H1 (cell line): Measurements from ENCODE around the gene KRTAP9-7. TPM values are rescaled to one million over a fixed set of nuclear protein-coding genes. Genes with fewer than 3 reads are reported as not detected.

Source experiments
- CTCF ChIA-PET: fragments of 300-600 bp; sonication (Branson Sonifier 250); formaldehyde crosslinking; loops from one replicate; lab custom pipeline; 2021; ENCODE audit not compliant: partially characterized antibody; lab: Charles Lee
- POLR2A ChIA-PET: fragments of 300-600 bp; sonication (Branson Sonifier 250); formaldehyde crosslinking; loops from one replicate; lab custom pipeline; 2021; ENCODE audit warnings: inconsistent platforms; ENCODE audit not compliant: partially characterized antibody; lab: Charles Lee
- DNase-seq, 2 experiments: peaks; one replicate each; pipeline versions ENCODE4 v3.0.0 to v3.0.0-alpha.2; 2010 to 2022; ENCODE audit warnings: low spot score in 2 of 2, low read depth in 1 of 2, mixed read lengths in 1 of 2
- FAIRE-seq: peaks from 2 replicates; lab custom pipeline; 2011; peaks lifted over from hg19 to GRCh38; lab: Jason Lieb, UNC
- H2AFZ ChIP-seq: 2 replicates; pipeline ENCODE4 v1.8.1; 2012; ENCODE audit warnings: low read length, inconsistent platforms
- H2AK5ac ChIP-seq: 2 replicates; pipeline ENCODE4 v1.6.1; 2013; ENCODE audit warnings: low read depth, low read length
- H2BK120ac ChIP-seq: replicated peaks from 2 replicates; pipeline ENCODE3; 2013; ENCODE audit warnings: low read depth, low read length, inconsistent platforms
- H2BK12ac ChIP-seq: 2 replicates; pipeline ENCODE4 v1.6.1; 2013; ENCODE audit warnings: low read depth, low read length
- H2BK15ac ChIP-seq: 2 replicates; pipeline ENCODE4 v1.6.1; 2013; ENCODE audit warnings: low read length
- H2BK20ac ChIP-seq: 2 replicates; pipeline ENCODE4 v1.6.1; 2013; ENCODE audit warnings: low read length
- H2BK5ac ChIP-seq: 2 replicates; pipeline ENCODE4 v1.6.1; 2013; ENCODE audit warnings: low read depth, low read length
- H3K14ac ChIP-seq: 2 replicates; pipeline ENCODE4 v1.6.1; 2013; ENCODE audit warnings: inconsistent platforms; ENCODE audit not compliant: insufficient read length
- H3K18ac ChIP-seq: 2 replicates; pipeline ENCODE4 v1.6.1; 2013; ENCODE audit warnings: low read length; ENCODE audit errors: extremely low read depth
- H3K23ac ChIP-seq: 2 replicates; pipeline ENCODE4 v1.6.1; 2013; ENCODE audit warnings: inconsistent platforms; ENCODE audit not compliant: insufficient read length
- H3K23me2 ChIP-seq: 2 replicates; pipeline ENCODE4 v1.6.1; 2013; ENCODE audit warnings: low read depth, low read length
- H3K27ac ChIP-seq: 2 replicates; pipeline ENCODE4 v1.6.1; 2011; ENCODE audit warnings: low read depth, low read length, inconsistent platforms
- H3K27me3 ChIP-seq, 4 experiments: replicated peaks in 1 of 4; 1 replicate in 1 of 4; 2 replicates in 3 of 4; pipeline versions ENCODE4 v1.6.1 to v1.8.1; 2011 to 2013; ENCODE audit warnings: low read length in 3 of 4, mild to moderate bottlenecking in 3 of 4, inconsistent platforms in 2 of 4, mixed read lengths in 2 of 4, moderate library complexity in 1 of 4; ENCODE audit not compliant: control insufficient read depth in 3 of 4, insufficient read depth in 3 of 4; ENCODE audit errors: extremely low read depth in 1 of 4
- H3K36me3 ChIP-seq, 4 experiments: 2 replicates each; pipeline versions ENCODE4 v1.6.1 to v1.8.1; 2011 to 2013; ENCODE audit warnings: mild to moderate bottlenecking in 4 of 4, low read length in 3 of 4, moderate library complexity in 2 of 4, control low read depth in 1 of 4, inconsistent platforms in 1 of 4; ENCODE audit not compliant: insufficient read depth in 4 of 4, control insufficient read depth in 2 of 4
- H3K4ac ChIP-seq: replicated peaks from 2 replicates; pipeline ENCODE3; 2013; ENCODE audit warnings: low read length, low read depth, mixed read lengths, inconsistent platforms; ENCODE audit not compliant: insufficient read length
- H3K4me1 ChIP-seq, 4 experiments: replicated peaks in 1 of 4; 1 replicate in 1 of 4; 2 replicates in 3 of 4; pipeline versions ENCODE4 v1.6.1 to v1.8.1; 2011 to 2013; ENCODE audit warnings: low read length in 3 of 4, inconsistent platforms in 2 of 4, mixed read lengths in 1 of 4; ENCODE audit not compliant: insufficient read depth in 4 of 4, control insufficient read depth in 3 of 4
- H3K4me2 ChIP-seq, 2 experiments: 2 replicates each; pipeline versions ENCODE4 v1.6.1 to v1.8.1; 2011 to 2013; ENCODE audit warnings: low read depth in 2 of 2, low read length in 2 of 2, control low read depth in 1 of 2, inconsistent platforms in 1 of 2, mild to moderate bottlenecking in 1 of 2; ENCODE audit not compliant: insufficient read depth in 1 of 2
- H3K4me3 ChIP-seq, 4 experiments: fragments of 200-600, 300-600 bp in 1 of 4; sonication (generic), shearing (Covaris generic), sonication (Bioruptor Twin) in 1 of 4; 2 replicates each; pipeline versions ENCODE4 v1.5.1 to v1.8.1; 2011 to 2016; ENCODE audit warnings: low read length in 4 of 4, low read depth in 3 of 4, control low read depth in 2 of 4, inconsistent platforms in 2 of 4, mild to moderate bottlenecking in 2 of 4, mixed read lengths in 1 of 4, moderate library complexity in 1 of 4; ENCODE audit not compliant: insufficient read depth in 2 of 4; ENCODE audit errors: extremely low read depth in 1 of 4
- H3K56ac ChIP-seq: replicated peaks from 2 replicates; pipeline ENCODE3; 2013; ENCODE audit warnings: low read depth, mild to moderate bottlenecking, mixed read lengths, low read length, inconsistent platforms; ENCODE audit not compliant: insufficient read length
- H3K79me1 ChIP-seq: 2 replicates; pipeline ENCODE4 v1.6.1; 2013; ENCODE audit warnings: low read depth, low read length, control low read depth
- H3K79me2 ChIP-seq, 2 experiments: 2 replicates each; pipeline versions ENCODE4 v1.6.1 to v1.8.1; 2012 to 2013; ENCODE audit warnings: low read length in 2 of 2, mild to moderate bottlenecking in 2 of 2, inconsistent platforms in 1 of 2; ENCODE audit not compliant: insufficient read depth in 2 of 2, control insufficient read depth in 1 of 2
- H3K9ac ChIP-seq, 4 experiments: replicated peaks in 1 of 4; 1 replicate in 1 of 4; 2 replicates in 3 of 4; pipeline versions ENCODE4 v1.6.1 to v1.8.1; 2011 to 2013; ENCODE audit warnings: low read depth in 3 of 4, low read length in 3 of 4, control low read depth in 2 of 4, mild to moderate bottlenecking in 2 of 4, moderate library complexity in 2 of 4, inconsistent platforms in 1 of 4; ENCODE audit errors: extremely low read depth in 1 of 4
- H3K9me3 ChIP-seq, 2 experiments: 2 replicates each; pipeline versions ENCODE4 v1.6.1 to v1.8.1; 2012 to 2013; ENCODE audit warnings: mild to moderate bottlenecking in 2 of 2, moderate library complexity in 2 of 2, control low read depth in 1 of 2, inconsistent platforms in 1 of 2, low read depth in 1 of 2, low read length in 1 of 2, mixed read lengths in 1 of 2; ENCODE audit not compliant: insufficient read depth in 2 of 2
- H4K20me1 ChIP-seq, 2 experiments: replicated peaks in 1 of 2; 2 replicates each; pipeline versions ENCODE3 to v1.8.1; 2011 to 2013; ENCODE audit warnings: inconsistent platforms in 2 of 2, low read length in 2 of 2, mild to moderate bottlenecking in 1 of 2; ENCODE audit not compliant: insufficient read depth in 2 of 2, control insufficient read depth in 1 of 2
- H4K5ac ChIP-seq: 2 replicates; pipeline ENCODE4 v1.6.1; 2013; ENCODE audit warnings: low read length, low read depth, mixed read lengths, inconsistent platforms; ENCODE audit not compliant: insufficient read length
- H4K8ac ChIP-seq: 2 replicates; pipeline ENCODE4 v1.8.0; 2013; ENCODE audit warnings: mild to moderate bottlenecking, moderate library complexity, low read length, inconsistent platforms; ENCODE audit not compliant: insufficient read depth; ENCODE audit errors: extremely low read depth
- H4K91ac ChIP-seq: replicated peaks from 2 replicates; pipeline ENCODE3; 2013; ENCODE audit warnings: low read length, mixed read lengths, inconsistent platforms; ENCODE audit not compliant: insufficient read length
- CBX5 ChIP-seq: fragments of 300-800, 300-1000 bp; sonication (generic); IDR thresholded peaks from 2 replicates; pipeline ENCODE4 v1.7.1; 2016; ENCODE audit warnings: antibody characterized with exemption, low read length, low read depth
- E2F6 ChIP-seq: IDR thresholded peaks from 2 replicates; pipeline ENCODE4 v1.6.1; 2012; ENCODE audit warnings: inconsistent platforms
- EP300 ChIP-seq, 2 experiments: IDR thresholded peaks; 1 replicate in 1 of 2; 2 replicates in 1 of 2; pipeline ENCODE4 v1.6.1; 2011 to 2012; ENCODE audit warnings: low read depth in 2 of 2, low read length in 2 of 2, mild to moderate bottlenecking in 2 of 2, borderline replicate concordance in 1 of 2, inconsistent platforms in 1 of 2, moderate library complexity in 1 of 2
- NRF1 ChIP-seq: IDR thresholded peaks from 2 replicates; pipeline ENCODE4 v1.6.1; 2011; ENCODE audit warnings: mild to moderate bottlenecking, low read depth, low read length, improper control_type of control experiment
- POU5F1 ChIP-seq: IDR thresholded peaks from 2 replicates; pipeline ENCODE4 v1.6.1; 2011; ENCODE audit warnings: low read depth, mild to moderate bottlenecking, low read length, moderate library complexity
- RFX5 ChIP-seq: IDR thresholded peaks from 2 replicates; pipeline ENCODE4 v1.6.1; 2011; ENCODE audit warnings: low read depth, low read length, improper control_type of control experiment, borderline replicate concordance
- TCF12 ChIP-seq: IDR thresholded peaks from 2 replicates; pipeline ENCODE4 v1.6.1; 2011; ENCODE audit warnings: low read depth, mild to moderate bottlenecking, low read length
- WGBS, 2 experiments: shearing (Covaris generic) in 1 of 2; methylation state at CpG; one replicate each; pipeline versions ENCODE4 v1.1.6 to v1.1.7; 2013 to 2015; ENCODE audit warnings: low lambda C conversion rate in 2 of 2, mixed read lengths in 2 of 2, inconsistent platforms in 1 of 2, low coverage in 1 of 2, missing lambda C conversion rate in 1 of 2; ENCODE audit not compliant: insufficient replicate concordance in 2 of 2, insufficient coverage in 1 of 2, insufficient read length in 1 of 2; ENCODE audit errors: extremely low coverage in 1 of 2, missing lambda C conversion rate in 1 of 2; 5-methylcytosine and 5-hydroxymethylcytosine counted together
- polyA plus RNA-seq, 7 experiments: library from polyadenylated mRNA; depleted of rRNA in 3 of 7; stranded (reverse) in 5 of 7; unstranded in 2 of 7; fragments of >200 nt in 5 of 7; fragments of 200-250 nt in 2 of 7; gene quantifications; 1 replicate in 5 of 7; 2 replicates in 1 of 7; 4 replicates in 1 of 7; pipeline versions ENCODE4 v1.2.1 to v1.2.3, GENCODE V29; 2011 to 2013; ENCODE audit warnings: missing spikeins in 2 of 7, mixed read lengths in 2 of 7
- total RNA-seq: library from RNA; stranded (reverse); fragmentation: NEBNext Ultra II Directional; extraction: Animal tissue kit (Norgen Biotek cat#: 25700); gene quantifications from 2 replicates; pipeline ENCODE4 v1.2.1, GENCODE V29; 2021

KRTAP9-7 gene
- total and polyA plus RNA-seq, 2 of the 8 experiments (the other 6 are each of a cell fraction or from before 2014, with no cell fraction given) = not detected

GRCh38 chr17:41325126-41325525 is 49.6 kb downstream of the KRTAP9-7 start:
- no peak overlapping the region for H4K91ac ChIP-seq
- no peak overlapping the region for H2AFZ ChIP-seq
- no peaks in the 10 kb centered on the region for H3K79me2 ChIP-seq
- H3K4me3 ChIP-seq = no peak overlapping the region
- no peak overlapping the region for H3K56ac ChIP-seq
- no peak overlapping the region for H4K8ac ChIP-seq
- H3K79me1 ChIP-seq = no peaks in the 10 kb centered on the region
- no peak overlapping the region for H2AK5ac ChIP-seq
- no peak overlapping the region for H3K23ac ChIP-seq
- no peak overlapping the region for H2BK20ac ChIP-seq
- no peak overlapping the region for H3K27ac ChIP-seq
- H3K36me3 ChIP-seq = no peaks in the 10 kb centered on the region
- no peak overlapping the region for H2BK15ac ChIP-seq
- DNase-seq = no peak
- H2BK12ac ChIP-seq = no peak overlapping the region
- no peak overlapping the region for H3K4ac ChIP-seq
- FAIRE-seq = no peak
- H3K14ac ChIP-seq = no peak overlapping the region
- H4K20me1 ChIP-seq = no peaks in the 10 kb centered on the region
- no peaks in the 10 kb centered on the region for H3K27me3 ChIP-seq
- H3K4me1 ChIP-seq = no peaks in the 10 kb centered on the region; a peak in 1 of 7 replicates
- H3K18ac ChIP-seq = no peak overlapping the region
- ChIA-PET POLR2A (no interaction called here), CTCF (interaction anchor here (1.2 to 1.7 kb wide), 2 partner anchors 9 to 462 kb away, joined by 4 read pairs; no protein-coding TSS in a partner anchor)
- no peak overlapping the region for H3K4me2 ChIP-seq
- H4K5ac ChIP-seq = no peak overlapping the region
- H3K9me3 ChIP-seq = no peaks in the 10 kb centered on the region
- TF ChIP-seq E2F6 (no peak), POU5F1 (no peak), RFX5 (no peak), EP300 (IDR thresholded peaks at IDR 0.05; ENCODE audit: borderline replicate concordance in 1 of 2, low read depth in 2 of 2, low read length in 2 of 2) (no peak), NRF1 (no peak), TCF12 (no peak), CBX5 (no peak)
- no peaks in the 10 kb centered on the region for H3K23me2 ChIP-seq
- no peak overlapping the region for H2BK5ac ChIP-seq
- 94% methylated on average over 6 of the region's 10 CpGs; no CpG with 5 or more reads in 1 of the 2 experiments for WGBS, 2 experiments
- H3K9ac ChIP-seq = no peak overlapping the region
- H2BK120ac ChIP-seq = no peak overlapping the region
